ENCODE measurements around the gene NEK4. TPM values are rescaled to one million over a fixed set of nuclear protein-coding genes. Genes with fewer than 3 reads are reported as not detected.
A peak's percentile ranks its signal among the peaks of the same experiment; 100 is the strongest.

Gene NEK4
- total RNA-seq, 1 experiment from 2014 or later, result 33.8 TPM

GRCh38 chr3:52712291-52713212 lies 58.2 kb downstream of the NEK4 start:
- intact Hi-C loops (cut with micrococcal nuclease; ENCODE audit: unreplicated experiment), result no loop called here
- TF ChIP-seq CTCF (IDR thresholded peaks at IDR 0.05; ENCODE audit: unreplicated experiment), result no peak
- CTCF ChIA-PET, result no interaction called here
- no peaks in the 10 kb centered on the region for H3K4me1 Mint-ChIP-seq (ENCODE audit: low read depth, unreplicated experiment)
- H3K27me3 Mint-ChIP-seq (ENCODE audit: unreplicated experiment), result no peaks in the 10 kb centered on the region
- peaks cover 12% of the 10 kb centered on the region for H3K36me3 Mint-ChIP-seq (ENCODE audit: insufficient read depth, unreplicated experiment)
- no peak overlapping the region for H3K4me3 Mint-ChIP-seq (ENCODE audit: low read depth, unreplicated experiment)
- H3K27ac Mint-ChIP-seq (ENCODE audit: unreplicated experiment), result no peak overlapping the region
- no peak for DNase-seq
- BruUV-seq (replicated peaks), result no TSS peak
- H3K9me3 Mint-ChIP-seq (ENCODE audit: low read depth, unreplicated experiment), result no peaks in the 10 kb centered on the region

- BruUV-seq (replicated peaks), result no TSS peak
- H3K9me3 Mint-ChIP-seq (ENCODE audit: low read depth, unreplicated experiment), result no peaks in the 10 kb centered on the region
- intact Hi-C loops (cut with micrococcal nuclease; ENCODE audit: unreplicated experiment), result no loop called here
- no peak overlapping the region for H3K27ac Mint-ChIP-seq (ENCODE audit: unreplicated experiment)
- peaks cover 30% of the 10 kb centered on the region for H3K36me3 Mint-ChIP-seq (ENCODE audit: insufficient read depth, unreplicated experiment)
- DNase-seq, result no peak
- H3K27me3 Mint-ChIP-seq (ENCODE audit: unreplicated experiment), result no peaks in the 10 kb centered on the region
- CTCF ChIA-PET, result no interaction called here
- no peak overlapping the region for H3K4me3 Mint-ChIP-seq (ENCODE audit: low read depth, unreplicated experiment)
- TF ChIP-seq CTCF (IDR thresholded peaks at IDR 0.05; ENCODE audit: unreplicated experiment), result no peak
- H3K4me1 Mint-ChIP-seq (ENCODE audit: low read depth, unreplicated experiment), result no peaks in the 10 kb centered on the region
Observed at GRCh38 chr3:52710512-52710911, 60.2 kb downstream of the NEK4 start.

- CTCF ChIA-PET, result no interaction called here
- no peaks in the 10 kb centered on the region for H3K9me3 Mint-ChIP-seq (ENCODE audit: low read depth, unreplicated experiment)
- H3K27ac Mint-ChIP-seq (ENCODE audit: unreplicated experiment), result no peak overlapping the region
Observed at GRCh38 chr3:52707585-52707984, 63.2 kb downstream of the NEK4 start.

More at GRCh38 chr3:52707585-52707984, 63.2 kb downstream of the NEK4 start:
- Mint-ChIP-seq H3K36me3 (ENCODE audit: insufficient read depth, unreplicated experiment) (peaks cover 39% of the 10 kb centered on the region), H3K4me1 (ENCODE audit: low read depth, unreplicated experiment) (peaks cover 8% of the 10 kb centered on the region), H3K27me3 (ENCODE audit: unreplicated experiment) (no peaks in the 10 kb centered on the region), H3K4me3 (ENCODE audit: low read depth, unreplicated experiment) (peak overlapping the region; percentile 90)
- BruUV-seq (replicated peaks), result no TSS peak
- no peak for TF ChIP-seq CTCF (IDR thresholded peaks at IDR 0.05; ENCODE audit: unreplicated experiment)
- intact Hi-C loops (cut with micrococcal nuclease; ENCODE audit: unreplicated experiment), result no loop called here
- DNase-seq, result no peak

All from Calu3 (cell line).